ENCODE results near the gene MRPL40. TPM values are rescaled to one million over a fixed set of nuclear protein-coding genes. Genes with fewer than 3 reads are reported as not detected.

The MRPL40 gene
- total and polyA plus RNA-seq, 4 donors = 17.0 to 61.4 (median 32.2) TPM

GRCh38 chr22:19438298-19438697, 6.0 kb downstream of the MRPL40 start:
- Histone ChIP-seq H3K36me3 (ENCODE audit: control insufficient read depth in 4 of 4, insufficient read depth in 4 of 4, low read length in 4 of 4) (peaks cover 4 to 15% (median 7%) of the 10 kb centered on the region in 4 donors), H3K27me3 (ENCODE audit: control insufficient read depth in 3 of 3, insufficient read depth in 3 of 3, low read length in 2 of 3) (no peaks in the 10 kb centered on the region), H3K4me1 (ENCODE audit: control insufficient read depth in 5 of 5, insufficient read depth in 5 of 5, low read length in 5 of 5) (peaks cover 0 to 5% (median 0%) of the 10 kb centered on the region in 5 donors), H3K27ac (ENCODE audit: low read depth in 1 of 2, low read length in 1 of 2) (no peak overlapping the region), H3K4me3 (no peak overlapping the region), H3K9me3 (ENCODE audit: control insufficient read depth in 4 of 4, insufficient read depth in 3 of 4, low read length in 3 of 4) (no peaks in the 10 kb centered on the region), H3K9ac (ENCODE audit: insufficient read depth in 1 of 2, low read length in 2 of 2) (no peak overlapping the region)
- ATAC-seq (ENCODE audit: insufficient read depth, low FRiP score) (no peak), DNase-seq (no peak)
- WGBS, 2 donors = 88 to 92% methylated on average over 7 of the region's 7 CpGs
- TF ChIP-seq, protein P1, sequence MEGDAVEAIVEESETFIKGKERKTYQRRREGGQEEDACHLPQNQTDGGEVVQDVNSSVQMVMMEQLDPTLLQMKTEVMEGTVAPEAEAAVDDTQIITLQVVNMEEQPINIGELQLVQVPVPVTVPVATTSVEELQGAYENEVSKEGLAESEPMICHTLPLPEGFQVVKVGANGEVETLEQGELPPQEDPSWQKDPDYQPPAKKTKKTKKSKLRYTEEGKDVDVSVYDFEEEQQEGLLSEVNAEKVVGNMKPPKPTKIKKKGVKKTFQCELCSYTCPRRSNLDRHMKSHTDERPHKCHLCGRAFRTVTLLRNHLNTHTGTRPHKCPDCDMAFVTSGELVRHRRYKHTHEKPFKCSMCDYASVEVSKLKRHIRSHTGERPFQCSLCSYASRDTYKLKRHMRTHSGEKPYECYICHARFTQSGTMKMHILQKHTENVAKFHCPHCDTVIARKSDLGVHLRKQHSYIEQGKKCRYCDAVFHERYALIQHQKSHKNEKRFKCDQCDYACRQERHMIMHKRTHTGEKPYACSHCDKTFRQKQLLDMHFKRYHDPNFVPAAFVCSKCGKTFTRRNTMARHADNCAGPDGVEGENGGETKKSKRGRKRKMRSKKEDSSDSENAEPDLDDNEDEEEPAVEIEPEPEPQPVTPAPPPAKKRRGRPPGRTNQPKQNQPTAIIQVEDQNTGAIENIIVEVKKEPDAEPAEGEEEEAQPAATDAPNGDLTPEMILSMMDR (IDR thresholded peaks at IDR 0.05; ENCODE audit: control extremely low read depth, extremely low read depth) = no peak

DNA sequence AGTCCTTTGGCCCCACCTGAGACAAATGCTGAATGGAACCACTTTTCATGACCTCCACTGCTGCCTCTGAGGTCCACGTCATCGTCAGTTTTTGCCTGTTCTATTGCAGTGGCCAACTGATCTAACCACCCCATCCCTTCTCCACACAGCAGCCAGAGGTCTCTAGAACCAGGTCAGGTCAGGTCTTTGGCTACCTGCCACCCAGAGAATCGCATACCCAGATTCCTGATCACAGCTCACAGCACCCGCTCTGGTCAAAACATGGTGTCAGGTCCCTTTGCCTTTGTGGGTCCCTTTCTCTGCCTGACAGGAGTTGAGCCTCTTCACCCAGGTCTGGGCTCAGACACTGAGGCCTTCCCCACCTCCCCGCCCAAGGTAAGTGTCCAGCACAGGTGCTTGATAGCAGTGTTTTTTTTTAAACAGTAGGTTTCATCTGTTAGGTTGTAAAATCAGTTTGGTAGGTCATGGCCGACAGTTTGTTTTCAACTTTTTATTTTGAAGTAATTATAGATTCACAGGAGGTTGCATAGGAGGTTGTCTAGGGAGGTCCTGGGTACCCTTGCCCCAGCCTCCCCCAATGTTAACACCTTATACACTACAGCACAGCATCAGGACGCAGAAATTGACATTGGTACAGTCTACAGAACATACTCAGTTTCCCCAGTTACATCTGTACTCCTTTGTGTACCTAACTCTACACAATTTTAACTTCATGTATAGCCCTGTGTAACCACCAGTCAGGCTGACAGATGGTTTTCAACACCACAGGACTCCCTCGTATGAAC, 8.3 kb downstream of the MRPL40 start:
- 80 to 91% methylated on average over 8 of the region's 8 CpGs for WGBS, 2 donors
- no peak for ATAC-seq (ENCODE audit: insufficient read depth, low FRiP score)
- peaks cover 2 to 15% (median 2%) of the 10 kb centered on the region in 4 donors for H3K36me3 ChIP-seq (ENCODE audit: control insufficient read depth in 4 of 4, insufficient read depth in 4 of 4, low read length in 4 of 4)
- no peaks in the 10 kb centered on the region for H3K27me3 ChIP-seq (ENCODE audit: control insufficient read depth in 3 of 3, insufficient read depth in 3 of 3, low read length in 2 of 3)
- TF ChIP-seq, protein P1 (IDR thresholded peaks at IDR 0.05; ENCODE audit: control extremely low read depth, extremely low read depth) = no peak
- H3K4me3 ChIP-seq = no peak overlapping the region
- peaks cover 0 to 6% (median 0%) of the 10 kb centered on the region in 5 donors for H3K4me1 ChIP-seq (ENCODE audit: control insufficient read depth in 5 of 5, insufficient read depth in 5 of 5, low read length in 5 of 5)
- no peaks in the 10 kb centered on the region for H3K9me3 ChIP-seq (ENCODE audit: control insufficient read depth in 4 of 4, insufficient read depth in 3 of 4, low read length in 3 of 4)
- DNase-seq = no peak
- no peak overlapping the region for H3K27ac ChIP-seq (ENCODE audit: low read depth in 1 of 2, low read length in 1 of 2)
- no peak overlapping the region for H3K9ac ChIP-seq (ENCODE audit: insufficient read depth in 1 of 2, low read length in 2 of 2)

- Histone ChIP-seq H3K36me3 (ENCODE audit: control insufficient read depth in 4 of 4, insufficient read depth in 4 of 4, low read length in 4 of 4) (peaks cover 0 to 12% (median 2%) of the 10 kb centered on the region in 4 donors), H3K27me3 (ENCODE audit: control insufficient read depth in 3 of 3, insufficient read depth in 3 of 3, low read length in 2 of 3) (no peaks in the 10 kb centered on the region), H3K27ac (ENCODE audit: low read depth in 1 of 2, low read length in 1 of 2) (no peak overlapping the region), H3K9me3 (ENCODE audit: control insufficient read depth in 4 of 4, insufficient read depth in 3 of 4, low read length in 3 of 4) (no peaks in the 10 kb centered on the region), H3K4me3 (no peak overlapping the region), H3K4me1 (ENCODE audit: control insufficient read depth in 5 of 5, insufficient read depth in 5 of 5, low read length in 5 of 5) (peaks cover 3 to 11% (median 7%) of the 10 kb centered on the region in 5 donors), H3K9ac (ENCODE audit: insufficient read depth in 1 of 2, low read length in 2 of 2) (no peak overlapping the region)
- TF ChIP-seq, protein P1 (IDR thresholded peaks at IDR 0.05; ENCODE audit: control extremely low read depth, extremely low read depth) = no peak
- WGBS, 2 donors = 93 to 95% methylated on average over 2 of the region's 2 CpGs
- DNase-seq (no peak), ATAC-seq (ENCODE audit: insufficient read depth, low FRiP score) (no peak)
Observed at GRCh38 chr22:19442166-19442565, 9.8 kb downstream of the MRPL40 start.
